Measurements from ENCODE around the gene PLCL1. TPM values are rescaled to one million over a fixed set of nuclear protein-coding genes. Genes with fewer than 3 reads are reported as not detected.

The PLCL1 gene
- total RNA-seq, 1 experiment from 2014 or later: 0.07 TPM

- ChIA-PET RAD21 (ENCODE audit: low non-redundant PET in 1 of 2, low total read pairs in 2 of 2, uncharacterized antibody in 2 of 2, unreplicated experiment in 2 of 2) (no interaction called here), CTCF (no interaction called here), POLR2A (no interaction called here)
- no peak for DNase-seq (ENCODE audit: low read depth, low spot score)
- no peak overlapping the region for H3K9ac ChIP-seq (ENCODE audit: low read length)
- ATAC-seq: no peak
- no peak for TF ChIP-seq RAD21 (IDR thresholded peaks at IDR 0.05; ENCODE audit: low read depth)
- no peak for TF ChIP-seq YY1 (IDR thresholded peaks at IDR 0.05; ENCODE audit: extremely low read depth, insufficient replicate concordance, low read depth, low read length)
- no peak for TF ChIP-seq FOSL1 (IDR thresholded peaks at IDR 0.05; ENCODE audit: low read depth)
- TF ChIP-seq TCF7L2 (IDR thresholded peaks at IDR 0.05; ENCODE audit: borderline replicate concordance, extremely low read depth, insufficient read depth, insufficient read length): no peak
- no peak for TF ChIP-seq POLR2A (IDR thresholded peaks at IDR 0.05; ENCODE audit: borderline replicate concordance, extremely low read depth, insufficient read depth, insufficient read length)
- no peak for TF ChIP-seq ZBTB33 (IDR thresholded peaks at IDR 0.05; ENCODE audit: extremely low read depth, insufficient replicate concordance, low read length)
- no peak for TF ChIP-seq SRF (IDR thresholded peaks at IDR 0.05; ENCODE audit: low read depth)
- no peak for TF ChIP-seq POLR2AphosphoS5 (IDR thresholded peaks at IDR 0.05; ENCODE audit: low read depth, low read length)
- H3K4me3 ChIP-seq (replicated peaks in 1 of 2; ENCODE audit: low read depth in 1 of 2, low read length in 2 of 2): no peak overlapping the region
- no peaks in the 10 kb centered on the region for H3K4me1 ChIP-seq (ENCODE audit: control insufficient read depth in 1 of 2, insufficient read depth in 2 of 2, low read length in 2 of 2)
- BruUV-seq (replicated peaks): no TSS peak
- H3K4me2 ChIP-seq (ENCODE audit: low read length): no peak overlapping the region
- H3K27ac ChIP-seq (ENCODE audit: low read depth, low read length): no peak overlapping the region
- no peaks in the 10 kb centered on the region; the same call in 1 of the 2 replicates for H4K20me1 ChIP-seq (ENCODE audit: insufficient read depth)
- no peaks in the 10 kb centered on the region for H3K9me2 ChIP-seq (ENCODE audit: insufficient read depth)
- peaks cover 48% of the 10 kb centered on the region for H3K27me3 ChIP-seq (ENCODE audit: insufficient read depth, low read length)
- no peaks in the 10 kb centered on the region for H3K9me3 ChIP-seq (ENCODE audit: control insufficient read depth in 1 of 2, insufficient read depth in 1 of 2, low read depth in 1 of 2, low read length in 2 of 2)
- H3K36me3 ChIP-seq (ENCODE audit: control insufficient read depth in 1 of 2, insufficient read depth in 2 of 2, low read length in 2 of 2): no peaks in the 10 kb centered on the region
- no peak overlapping the region for H2AFZ ChIP-seq (ENCODE audit: low read depth, low read length, poor library complexity, severe bottlenecking)
- no peaks in the 10 kb centered on the region for H3K79me2 ChIP-seq (ENCODE audit: insufficient read depth, low read length)
- intact Hi-C loops (cut with micrococcal nuclease): no loop called here
Measured at GRCh38 chr2:197839327-197839726, 34.9 kb downstream of the PLCL1 start.

- ChIA-PET CTCF (no interaction called here), RAD21 (ENCODE audit: low non-redundant PET in 1 of 2, low total read pairs in 2 of 2, uncharacterized antibody in 2 of 2, unreplicated experiment in 2 of 2) (no interaction called here), POLR2A (no interaction called here)
- Histone ChIP-seq H3K79me2 (ENCODE audit: insufficient read depth, low read length) (no peaks in the 10 kb centered on the region), H4K20me1 (ENCODE audit: insufficient read depth) (no peaks in the 10 kb centered on the region; the same call in 1 of the 2 replicates), H3K9me2 (ENCODE audit: insufficient read depth) (no peaks in the 10 kb centered on the region), H3K36me3 (ENCODE audit: control insufficient read depth in 1 of 2, insufficient read depth in 2 of 2, low read length in 2 of 2) (no peaks in the 10 kb centered on the region), H3K4me1 (ENCODE audit: control insufficient read depth in 1 of 2, insufficient read depth in 2 of 2, low read length in 2 of 2) (no peaks in the 10 kb centered on the region), H3K4me3 (replicated peaks in 1 of 2; ENCODE audit: low read depth in 1 of 2, low read length in 2 of 2) (no peak overlapping the region), H3K27ac (ENCODE audit: low read depth, low read length) (no peak overlapping the region), H3K9me3 (ENCODE audit: control insufficient read depth in 1 of 2, insufficient read depth in 1 of 2, low read depth in 1 of 2, low read length in 2 of 2) (no peaks in the 10 kb centered on the region), H3K27me3 (ENCODE audit: insufficient read depth, low read length) (peaks cover 54% of the 10 kb centered on the region), H2AFZ (ENCODE audit: low read depth, low read length, poor library complexity, severe bottlenecking) (no peak overlapping the region), H3K4me2 (ENCODE audit: low read length) (no peak overlapping the region), H3K9ac (ENCODE audit: low read length) (no peak overlapping the region)
- BruUV-seq (replicated peaks): no TSS peak
- ATAC-seq: no peak
- intact Hi-C loops (cut with micrococcal nuclease): no loop called here
- no peak for DNase-seq (ENCODE audit: low read depth, low spot score)
- TF ChIP-seq POLR2A (IDR thresholded peaks at IDR 0.05; ENCODE audit: borderline replicate concordance, extremely low read depth, insufficient read depth, insufficient read length) (no peak), ZBTB33 (IDR thresholded peaks at IDR 0.05; ENCODE audit: extremely low read depth, insufficient replicate concordance, low read length) (no peak), CEBPB (IDR thresholded peaks at IDR 0.05; ENCODE audit: low read depth) (no peak), POLR2AphosphoS5 (IDR thresholded peaks at IDR 0.05; ENCODE audit: low read depth, low read length) (no peak), EGR1 (IDR thresholded peaks at IDR 0.05; ENCODE audit: low read depth) (no peak), REST (IDR thresholded peaks at IDR 0.05; ENCODE audit: low read depth) (no peak), EZH2 (IDR thresholded peaks at IDR 0.05) (no peak), EZH2phosphoT487 (IDR thresholded peaks at IDR 0.05; ENCODE audit: borderline replicate concordance) (no peak)
Measured at GRCh38 chr2:197839856-197840255, 35.5 kb downstream of the PLCL1 start.

Data from HCT116 (cell line).